ENCODE results near the gene TMX4.

DNA sequence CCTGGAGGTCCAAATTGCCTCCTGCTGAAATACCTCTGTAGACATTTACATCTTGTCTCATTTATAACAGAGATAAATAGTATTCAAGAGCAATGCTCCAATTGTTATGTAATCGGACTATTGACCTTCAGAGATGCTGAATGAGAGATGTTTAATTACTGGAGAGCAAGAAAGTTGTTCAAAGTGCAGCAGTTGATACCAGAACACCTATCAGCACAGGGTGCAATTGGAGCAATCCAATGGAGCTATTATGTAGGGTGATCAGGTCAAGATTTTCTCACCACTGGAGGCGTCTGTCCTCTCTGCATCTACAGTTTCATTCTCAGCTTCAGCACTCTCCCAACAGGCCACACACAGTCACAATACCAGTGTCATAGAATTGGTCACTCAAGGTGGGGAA is 19.5 kb upstream of the TMX4 start:
- no peak for TF ChIP-seq POLR2AphosphoS5 (IDR thresholded peaks at IDR 0.05)
- no peak for TF ChIP-seq CTCF (IDR thresholded peaks at IDR 0.05)
- no peak for TF ChIP-seq POLR2A (IDR thresholded peaks at IDR 0.05)

Data from prostate gland (tissue), 2 donors.